ENCODE measurements around the gene DLST.

Gene DLST

GRCh38 chr14:74846968-74847665, 34.6 kb upstream of the DLST start:
- Histone ChIP-seq H3K9me3 (no peaks in the 10 kb centered on the region), H3K4me1 (peaks cover 28% of the 10 kb centered on the region), H3K4me3 (ENCODE audit: low read depth, low read length) (no peak overlapping the region), H3K36me3 (no peaks in the 10 kb centered on the region), H3K27me3 (no peaks in the 10 kb centered on the region)
- no peak for TF ChIP-seq CTCF (IDR thresholded peaks at IDR 0.05; ENCODE audit: low read depth, low read length)
- no peak for DNase-seq

- Histone ChIP-seq H3K4me1 (peaks cover 22% of the 10 kb centered on the region), H3K9me3 (no peaks in the 10 kb centered on the region), H3K27me3 (no peaks in the 10 kb centered on the region), H3K36me3 (no peaks in the 10 kb centered on the region), H3K4me3 (ENCODE audit: low read depth, low read length) (no peak overlapping the region)
- no peak for TF ChIP-seq CTCF (IDR thresholded peaks at IDR 0.05; ENCODE audit: low read depth, low read length)
- no peak for DNase-seq
Observed at GRCh38 chr14:74848768-74849167, 32.9 kb upstream of the DLST start.

- Histone ChIP-seq H3K27me3 (no peaks in the 10 kb centered on the region), H3K4me1 (no peaks in the 10 kb centered on the region), H3K36me3 (peaks cover 3% of the 10 kb centered on the region; the same call in 1 of the 2 replicates), H3K9me3 (no peaks in the 10 kb centered on the region), H3K4me3 (ENCODE audit: low read depth, low read length) (no peak overlapping the region)
- TF ChIP-seq CTCF (IDR thresholded peaks at IDR 0.05; ENCODE audit: low read depth, low read length) = no peak
- no peak for DNase-seq
Observed at GRCh38 chr14:74852922-74853530, 28.7 kb upstream of the DLST start.

- no peak for TF ChIP-seq CTCF (IDR thresholded peaks at IDR 0.05; ENCODE audit: low read depth, low read length)
- H3K4me3 ChIP-seq (ENCODE audit: low read depth, low read length) = no peak overlapping the region
- H3K36me3 ChIP-seq = peaks cover 3% of the 10 kb centered on the region; the same call in 1 of the 2 replicates
- H3K9me3 ChIP-seq = no peaks in the 10 kb centered on the region
- no peak for DNase-seq
- no peaks in the 10 kb centered on the region for H3K27me3 ChIP-seq
- H3K4me1 ChIP-seq = no peaks in the 10 kb centered on the region
Observed at GRCh38 chr14:74853581-74853980, 28.1 kb upstream of the DLST start.

GRCh38 chr14:74855021-74855420, 26.7 kb upstream of the DLST start:
- Histone ChIP-seq H3K4me1 (no peaks in the 10 kb centered on the region), H3K9me3 (no peaks in the 10 kb centered on the region), H3K36me3 (peaks cover 3% of the 10 kb centered on the region; the same call in 1 of the 2 replicates), H3K27me3 (no peaks in the 10 kb centered on the region), H3K4me3 (ENCODE audit: low read depth, low read length) (no peak overlapping the region)
- DNase-seq = no peak
- TF ChIP-seq CTCF (IDR thresholded peaks at IDR 0.05; ENCODE audit: low read depth, low read length) = no peak

GRCh38 chr14:74855945-74856344, 25.8 kb upstream of the DLST start:
- Histone ChIP-seq H3K27me3 (no peaks in the 10 kb centered on the region), H3K4me1 (no peaks in the 10 kb centered on the region), H3K36me3 (peaks cover 3% of the 10 kb centered on the region; the same call in 1 of the 2 replicates), H3K9me3 (no peaks in the 10 kb centered on the region), H3K4me3 (ENCODE audit: low read depth, low read length) (no peak overlapping the region)
- no peak for TF ChIP-seq CTCF (IDR thresholded peaks at IDR 0.05; ENCODE audit: low read depth, low read length)
- DNase-seq = no peak
